GM18868 (cell line): ENCODE data around the gene TSPAN18.
A peak's percentile ranks its signal among the peaks of the same experiment; 100 is the strongest.

Experiments used
- ATAC-seq: cut with Tn5 transposase; IDR thresholded peaks from one replicate; pipeline ENCODE4 v1.9.1; 2021; ENCODE audit warnings: mild to moderate bottlenecking, moderate library complexity; ENCODE audit not compliant: unreplicated experiment

TSPAN18 gene

GRCh38 chr11:44906649-44907048, 179.9 kb downstream of the TSPAN18 start:
- ATAC-seq, result no peak

DNA sequence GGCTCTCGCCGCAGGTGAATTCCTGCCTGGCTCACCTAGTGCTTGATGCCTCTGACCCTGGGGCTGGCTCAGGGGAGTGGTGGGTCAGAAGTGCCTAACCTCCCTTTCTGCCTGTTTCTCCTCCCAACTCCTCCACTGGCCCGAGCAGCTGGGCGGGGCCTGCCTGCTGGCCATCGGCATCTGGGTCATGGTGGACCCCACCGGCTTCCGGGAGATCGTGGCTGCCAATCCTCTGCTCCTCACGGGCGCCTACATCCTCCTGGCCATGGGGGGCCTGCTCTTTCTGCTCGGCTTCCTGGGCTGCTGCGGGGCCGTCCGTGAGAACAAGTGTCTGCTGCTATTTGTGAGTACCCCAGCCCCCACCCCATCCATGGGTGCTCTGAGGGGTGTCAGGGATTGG, 182.8 kb downstream of the TSPAN18 start:
- ATAC-seq, result no peak

GRCh38 chr11:44910591-44910990, 183.8 kb downstream of the TSPAN18 start:
- no peak for ATAC-seq

- ATAC-seq, result peak; percentile 64
Measured at GRCh38 chr11:44911029-44911814, 184.5 kb downstream of the TSPAN18 start.

DNA sequence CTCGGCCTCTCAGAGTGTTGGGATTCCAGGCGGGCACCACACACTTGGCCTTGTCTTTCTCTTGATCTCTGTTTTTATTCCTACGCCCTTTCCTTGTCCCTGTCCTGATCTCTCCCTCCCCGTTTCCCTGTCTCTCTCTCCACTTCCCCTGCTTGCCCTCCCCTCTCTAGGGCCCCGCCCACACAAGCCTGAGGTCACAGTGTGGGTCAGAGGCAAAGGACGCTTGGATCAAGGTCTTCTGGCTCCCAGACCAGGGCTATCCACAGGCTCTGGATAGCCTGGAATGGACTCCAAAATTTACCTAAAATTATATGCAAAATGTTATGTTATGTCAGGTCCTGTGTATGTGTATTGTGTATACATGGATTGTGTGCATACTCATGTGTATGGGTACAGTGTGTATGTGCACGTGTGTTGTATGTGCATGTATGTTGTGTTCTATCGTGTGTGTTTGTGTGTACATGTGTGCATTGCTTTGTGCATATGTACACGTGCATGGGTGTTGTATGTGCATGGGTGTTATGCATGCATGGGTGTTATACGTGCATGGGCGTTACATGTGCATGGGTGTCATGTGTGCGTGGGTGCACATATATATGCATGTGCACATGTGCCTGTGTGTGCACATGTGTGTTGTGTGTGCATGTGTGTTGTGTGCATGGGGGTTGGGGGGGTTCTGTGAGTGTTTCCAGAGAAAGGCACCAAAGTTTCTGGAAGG, 185.7 kb downstream of the TSPAN18 start:
- ATAC-seq, result no peak

- no peak for ATAC-seq
Measured at GRCh38 chr11:44913502-44913901, 186.7 kb downstream of the TSPAN18 start.

DNA sequence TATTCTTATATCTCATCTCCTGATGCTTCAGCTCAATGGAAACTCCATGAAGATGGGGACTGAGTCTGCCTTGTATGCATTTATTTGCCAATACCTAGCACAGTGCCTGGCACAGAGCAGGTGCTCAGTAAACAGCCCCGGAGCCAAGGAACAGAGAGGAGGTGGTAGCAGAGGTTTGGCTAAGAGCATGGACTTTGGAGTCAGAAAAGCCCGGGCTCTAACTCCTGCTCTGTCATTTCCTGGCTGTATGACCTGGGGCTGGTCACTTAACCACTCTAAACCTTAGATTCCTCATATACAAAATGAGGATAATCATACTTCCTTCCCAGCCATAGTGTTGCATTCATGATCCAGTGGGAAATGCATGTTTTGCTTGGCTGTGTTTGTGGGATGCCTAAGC, 187.3 kb downstream of the TSPAN18 start:
- ATAC-seq, result no peak

- no peak for ATAC-seq
Measured at GRCh38 chr11:44915004-44915403, 188.2 kb downstream of the TSPAN18 start.

- ATAC-seq, result no peak
Measured at GRCh38 chr11:44915621-44916020, 188.9 kb downstream of the TSPAN18 start.

DNA sequence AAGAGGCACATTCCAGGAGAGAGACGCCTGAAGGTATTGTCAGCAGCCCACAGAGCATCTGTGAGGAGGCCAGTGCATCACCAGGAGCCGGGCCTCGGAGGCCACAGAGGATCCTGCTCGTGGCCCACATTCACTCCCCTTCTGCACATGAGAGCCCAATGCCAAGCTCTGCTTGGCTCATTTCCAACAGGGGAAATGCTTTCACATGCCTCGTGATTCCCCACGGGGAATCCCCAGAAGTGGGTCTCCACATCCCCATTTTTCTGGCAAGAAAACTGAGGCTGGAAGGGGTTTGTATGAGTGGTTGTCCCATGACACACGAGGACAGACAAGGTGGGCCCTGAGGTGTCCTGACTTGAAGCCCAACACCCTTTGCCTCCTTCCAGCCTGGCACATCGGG, 189.6 kb downstream of the TSPAN18 start:
- no peak for ATAC-seq

- no peak for ATAC-seq
Measured at GRCh38 chr11:44916801-44917385, 190.1 kb downstream of the TSPAN18 start.

GRCh38 chr11:44917741-44918140, 191.0 kb downstream of the TSPAN18 start:
- no peak for ATAC-seq

GRCh38 chr11:44920451-44920850, 193.7 kb downstream of the TSPAN18 start:
- ATAC-seq, result no peak

GRCh38 chr11:44923115-44923514, 196.4 kb downstream of the TSPAN18 start:
- ATAC-seq, result no peak

- no peak for ATAC-seq
Measured at GRCh38 chr11:44923806-44924205, 197.0 kb downstream of the TSPAN18 start.

DNA sequence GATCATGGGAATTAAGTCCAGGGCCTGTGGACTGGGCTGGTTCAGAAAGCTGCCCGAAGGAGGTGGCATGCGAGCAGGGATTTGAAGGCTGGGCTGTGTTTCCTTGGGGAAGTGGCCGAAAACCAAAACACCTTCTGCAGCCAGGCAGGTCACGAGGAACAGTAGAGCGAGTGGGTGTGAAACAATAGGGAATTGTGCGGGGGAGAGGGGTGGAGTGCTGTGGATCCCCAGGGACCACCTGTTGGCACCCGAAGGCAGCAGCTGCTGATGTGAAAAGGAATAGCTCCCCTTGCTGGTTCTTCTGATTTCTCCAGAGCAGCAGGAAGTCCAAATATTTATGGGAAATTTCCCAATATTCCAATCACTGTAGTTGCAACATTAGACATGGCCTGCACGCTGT, 199.3 kb downstream of the TSPAN18 start:
- no peak for ATAC-seq

DNA sequence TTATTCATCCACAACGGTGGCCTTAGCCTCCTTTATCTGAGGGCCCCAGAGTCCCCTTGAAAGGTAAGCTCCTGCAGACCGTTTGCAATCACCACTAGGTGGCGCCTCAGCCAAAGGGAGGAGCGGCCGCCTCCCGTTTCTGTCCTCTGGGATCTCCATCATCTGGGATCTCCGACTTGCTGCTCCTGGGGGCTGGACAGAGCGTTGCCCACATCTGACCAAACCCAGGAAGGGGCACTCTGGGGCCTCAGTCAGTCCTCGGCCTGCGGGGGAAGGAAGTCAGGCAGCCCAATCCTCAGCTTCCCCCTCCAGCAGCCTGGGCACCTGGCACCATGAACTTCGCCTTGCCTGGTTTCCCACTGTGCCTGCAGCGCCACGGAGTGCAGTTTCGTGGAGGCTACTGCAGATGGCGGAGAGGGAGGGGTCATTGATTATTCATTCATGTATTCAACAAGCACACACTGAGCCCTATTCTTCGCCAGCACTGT, 200.5 kb downstream of the TSPAN18 start:
- peak; percentile 46 for ATAC-seq

- ATAC-seq, result no peak
Measured at GRCh38 chr11:44928144-44928543, 201.4 kb downstream of the TSPAN18 start.

DNA sequence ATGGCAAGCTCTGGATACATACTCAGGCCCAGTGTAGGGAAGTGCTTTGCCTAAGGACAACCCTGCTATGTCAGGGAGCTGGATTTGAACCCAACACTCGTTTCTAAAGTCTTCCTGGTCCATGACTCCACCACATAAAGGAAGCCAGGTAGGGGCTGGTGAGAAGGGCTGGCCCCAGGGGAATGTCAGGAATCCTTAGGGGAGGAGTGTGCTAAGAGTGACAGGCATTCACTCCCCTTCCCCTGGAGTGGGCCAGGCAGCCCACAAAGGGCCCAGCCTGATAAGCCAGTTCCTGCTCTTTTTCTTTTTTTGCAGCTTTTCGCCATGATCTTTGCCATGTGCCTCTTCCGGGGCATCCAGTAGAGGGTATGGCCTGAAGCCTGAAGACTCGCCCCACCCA, 202.1 kb downstream of the TSPAN18 start:
- ATAC-seq, result no peak

DNA sequence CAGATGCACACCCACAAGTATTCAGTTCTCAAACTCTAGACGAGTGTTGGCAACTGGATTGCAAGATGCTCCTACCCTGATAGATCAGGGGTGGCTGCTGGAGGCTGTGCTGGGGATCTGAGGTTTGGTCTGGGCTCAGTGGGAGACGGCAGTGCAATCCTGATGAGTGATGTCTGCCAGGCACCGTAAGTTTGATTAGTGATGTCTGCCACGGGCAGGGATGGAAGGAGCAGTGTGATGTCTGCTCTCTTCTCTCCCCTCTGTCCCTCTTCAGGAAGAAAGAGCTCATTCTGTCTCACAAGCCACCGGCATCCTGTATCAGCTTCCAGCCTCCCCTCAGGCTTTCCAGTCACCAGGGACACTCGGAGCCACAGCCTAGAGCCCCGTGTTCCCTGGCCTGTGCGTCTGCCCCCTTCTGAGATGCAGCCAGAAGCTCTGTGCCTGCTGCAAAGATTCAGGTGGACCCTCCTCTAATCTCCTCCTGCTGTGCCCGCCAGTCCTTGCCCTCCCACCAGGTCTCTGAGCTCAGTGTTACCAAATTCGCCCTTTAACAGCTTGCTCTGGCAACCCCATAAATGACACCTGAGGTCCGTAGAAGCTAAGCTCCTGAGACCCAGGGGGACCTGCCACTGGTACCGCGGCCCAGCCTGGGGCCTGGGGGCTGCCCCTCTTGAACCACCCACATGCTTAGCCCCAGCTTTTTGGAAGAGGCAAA, 204.0 kb downstream of the TSPAN18 start:
- no peak for ATAC-seq

GRCh38 chr11:44931466-44931865, 204.7 kb downstream of the TSPAN18 start:
- ATAC-seq, result no peak
